NCI-H1694 treated with DMSO at 0.1 percent for 48 hours (cell line): ENCODE measurements around the gene RNF212.
"Not testable (repeated sequence)": the region's sequence is repeated elsewhere in the genome, so short reads cannot be mapped to it uniquely, and the experiment has no call there.

ENCODE experiments used
- DNase-seq: peaks from one replicate; lab custom pipeline; 2025; lab: John Stamatoyannopoulos, UW

Gene RNF212

DNA sequence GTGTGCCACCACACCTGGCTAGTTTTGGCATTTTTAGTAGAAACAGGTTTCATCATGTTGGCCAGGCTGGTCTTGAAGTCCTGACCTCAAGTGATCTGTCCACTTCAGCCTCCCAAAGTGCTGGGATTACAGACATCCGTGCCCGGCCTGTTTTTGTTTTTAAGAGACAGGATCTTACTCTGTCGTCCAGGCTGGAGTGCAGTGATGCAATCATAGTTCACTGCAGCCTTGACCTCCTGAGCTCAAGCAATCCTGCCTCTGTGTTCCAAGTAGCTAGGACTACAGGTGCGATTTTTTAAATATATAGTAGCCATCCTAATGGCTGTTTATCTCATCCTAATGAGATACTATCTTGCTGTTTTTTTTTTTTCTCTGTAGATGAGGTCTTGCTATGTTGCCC is 47.6 kb downstream of the RNF212 start:
- DNase-seq, result no peak

DNA sequence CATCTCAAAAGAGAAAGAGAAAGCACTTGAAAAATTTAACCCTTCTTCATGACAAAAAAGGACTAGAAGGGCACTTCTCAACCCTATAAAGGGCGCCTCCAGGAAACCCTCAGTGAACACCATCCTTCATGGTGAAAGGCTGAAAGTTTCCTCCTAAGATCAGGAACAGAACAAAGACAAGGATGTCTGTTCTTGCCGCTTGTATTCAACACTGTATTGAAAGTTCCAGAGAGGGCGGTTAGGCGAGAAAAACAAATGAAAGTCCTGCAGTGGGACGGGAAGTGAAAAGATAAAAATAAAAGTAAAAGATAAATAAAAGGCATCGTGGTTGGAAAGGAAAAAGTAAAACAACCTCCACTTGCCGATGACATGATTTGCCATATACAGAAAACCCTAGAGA is 50.9 kb downstream of the RNF212 start:
- DNase-seq, result no peak

DNA sequence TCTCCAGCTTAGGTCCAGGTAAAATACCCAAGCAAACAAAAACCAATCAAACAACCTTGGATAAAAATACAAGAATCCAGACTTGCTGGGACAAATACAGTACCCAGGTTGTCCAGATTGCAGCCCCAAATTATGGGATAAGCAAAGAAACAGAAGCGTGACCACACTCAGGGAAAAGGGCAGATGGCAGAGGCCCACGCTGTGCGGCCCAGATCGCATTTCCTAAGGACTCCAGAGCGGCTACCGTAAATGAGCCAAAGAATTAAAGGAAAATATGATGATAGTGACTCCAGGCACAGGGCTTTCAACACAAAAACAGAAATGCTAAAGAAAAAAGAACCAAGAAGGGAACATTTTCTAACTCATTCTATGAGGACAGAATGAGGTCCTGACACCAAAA is 51.6 kb downstream of the RNF212 start:
- no peak for DNase-seq

DNA sequence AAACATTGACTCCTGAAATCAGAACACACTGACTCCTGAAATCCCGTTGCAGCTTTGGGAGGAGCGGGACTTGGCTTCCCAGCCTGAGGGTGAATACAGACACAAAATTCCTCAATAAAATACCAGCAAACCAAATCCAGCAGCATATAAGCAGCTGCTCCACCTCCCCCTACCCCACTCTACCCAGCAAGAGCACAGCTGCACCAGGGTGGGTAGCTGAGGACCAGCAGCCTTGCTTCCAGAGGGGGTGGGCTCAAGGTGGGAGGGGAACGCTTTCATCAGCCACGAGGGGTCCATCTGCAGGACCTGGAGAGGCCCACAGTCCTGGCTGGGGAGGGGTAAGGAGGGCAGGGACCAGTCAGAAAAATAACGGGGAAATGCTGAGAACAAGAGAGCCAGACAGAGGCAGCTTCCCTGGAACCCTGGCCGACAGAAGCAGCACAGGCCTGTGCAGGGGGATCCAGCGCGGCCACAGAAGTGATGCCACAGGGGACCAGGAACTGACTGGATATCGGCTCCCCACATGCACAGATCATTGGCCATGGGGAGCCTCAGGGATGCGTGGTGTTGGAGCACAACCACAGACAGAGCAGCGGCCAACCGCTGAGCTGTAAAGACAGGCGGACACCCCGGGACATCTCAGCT is 52.2 kb downstream of the RNF212 start:
- DNase-seq, result no peak

DNA sequence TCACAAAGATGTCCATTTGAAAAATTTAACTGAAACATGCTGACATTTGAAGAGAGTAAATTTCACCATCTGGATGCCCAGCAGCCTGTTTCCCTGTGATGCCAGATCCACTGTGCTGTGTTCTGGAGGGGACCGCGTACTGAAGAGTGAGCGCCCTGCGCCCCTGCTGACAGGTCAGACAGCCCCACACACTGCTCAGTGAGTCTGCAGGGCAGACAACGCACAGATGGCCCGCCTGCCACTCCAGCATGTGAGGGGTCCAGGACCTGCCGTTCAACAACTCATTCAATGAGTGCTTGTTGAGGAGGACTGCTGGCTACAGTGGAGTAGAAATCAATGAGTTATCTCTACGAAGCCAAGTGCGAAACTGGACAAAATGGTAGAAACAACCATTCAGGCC is 52.7 kb downstream of the RNF212 start:
- no peak for DNase-seq

DNA sequence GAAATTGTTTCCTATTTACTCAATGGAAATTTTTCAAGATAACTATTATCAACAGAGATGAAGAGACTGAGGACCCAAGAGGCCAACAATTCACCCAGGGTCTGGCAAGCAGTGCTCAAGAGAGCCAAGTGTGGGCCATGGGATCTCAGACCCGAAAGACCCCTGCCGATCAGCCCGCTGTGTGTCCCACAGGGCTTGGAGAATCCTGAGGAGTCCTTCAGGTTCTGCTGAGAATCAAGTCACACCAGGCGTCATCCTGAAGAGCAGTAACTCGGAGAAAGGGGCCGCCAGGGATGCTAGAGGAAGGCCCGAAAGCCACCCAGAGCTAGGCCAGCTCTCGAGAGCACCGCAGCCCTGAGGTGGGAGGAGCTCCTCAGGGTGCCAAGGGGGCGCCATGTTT is 53.2 kb downstream of the RNF212 start:
- no peak for DNase-seq

DNA sequence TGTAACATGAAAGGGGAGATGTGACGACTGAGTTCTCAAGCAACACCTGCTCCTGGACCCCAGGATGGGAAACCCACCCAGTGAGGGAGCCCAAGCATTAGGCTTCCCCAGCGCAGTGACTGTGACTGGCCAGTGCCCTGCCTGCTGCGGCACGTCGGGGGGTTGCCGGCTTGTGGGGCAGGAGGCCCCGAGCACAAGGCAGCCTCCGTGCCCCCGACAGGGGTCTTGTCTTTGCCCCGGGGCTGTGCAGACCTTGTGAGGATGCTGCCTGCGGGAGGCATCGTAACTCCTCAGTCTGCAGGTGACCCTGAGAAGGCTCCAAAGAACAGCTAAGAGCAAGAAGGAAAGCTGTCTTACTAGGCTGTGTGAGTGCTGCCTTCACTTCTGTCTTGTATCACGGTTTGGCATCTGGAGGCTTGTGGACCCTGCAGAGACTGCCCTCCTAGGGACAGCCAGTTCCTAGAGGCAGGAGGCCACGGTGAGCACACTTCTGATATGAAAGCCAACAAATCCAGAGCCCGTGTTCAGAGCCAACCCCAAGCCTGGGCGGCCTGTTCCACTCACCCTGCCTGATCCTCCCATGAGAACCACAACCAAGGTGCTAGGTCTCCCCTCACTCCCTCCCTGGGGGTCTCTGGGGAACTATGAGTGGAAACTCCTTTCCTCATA is 54.2 kb downstream of the RNF212 start:
- DNase-seq, result no peak

DNA sequence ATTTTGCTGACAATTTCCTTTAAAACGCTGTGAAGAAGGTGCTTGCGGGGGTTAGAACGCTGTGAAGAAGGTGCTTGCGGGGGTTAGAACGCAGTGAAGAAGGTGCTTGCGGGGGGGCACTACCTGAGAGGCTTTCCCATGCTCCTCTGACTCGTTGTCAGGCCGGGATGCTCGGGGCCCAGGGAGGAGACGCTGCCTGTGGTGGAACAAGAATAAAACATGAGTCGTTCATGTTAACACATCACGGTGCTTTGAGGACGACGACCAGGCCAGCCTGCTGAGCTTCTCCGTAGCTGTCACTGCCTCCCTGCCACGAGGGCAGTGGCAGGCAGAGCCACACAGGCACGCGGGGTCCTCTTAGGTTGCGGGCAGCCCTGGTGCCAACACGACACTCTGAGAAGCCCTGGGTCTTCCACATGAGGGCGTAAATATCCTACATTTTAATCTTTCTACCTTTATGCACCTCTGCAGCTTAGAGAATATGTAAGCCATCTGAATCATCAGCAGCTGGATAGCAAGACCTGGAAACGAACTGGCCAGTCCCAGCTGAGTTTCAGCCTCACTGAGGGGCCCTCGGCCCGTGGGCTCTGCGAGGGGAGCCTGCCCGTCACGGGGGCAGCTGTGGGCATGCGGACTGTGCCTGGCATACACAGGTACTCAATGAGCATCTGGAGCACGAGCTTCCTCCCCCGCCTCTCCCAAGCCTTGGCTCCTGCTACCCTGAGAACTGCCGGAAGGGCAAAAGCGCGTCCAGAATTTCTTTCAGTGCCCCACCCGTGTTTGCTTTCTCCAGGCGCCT is 55.0 kb downstream of the RNF212 start:
- DNase-seq, result no peak

DNA sequence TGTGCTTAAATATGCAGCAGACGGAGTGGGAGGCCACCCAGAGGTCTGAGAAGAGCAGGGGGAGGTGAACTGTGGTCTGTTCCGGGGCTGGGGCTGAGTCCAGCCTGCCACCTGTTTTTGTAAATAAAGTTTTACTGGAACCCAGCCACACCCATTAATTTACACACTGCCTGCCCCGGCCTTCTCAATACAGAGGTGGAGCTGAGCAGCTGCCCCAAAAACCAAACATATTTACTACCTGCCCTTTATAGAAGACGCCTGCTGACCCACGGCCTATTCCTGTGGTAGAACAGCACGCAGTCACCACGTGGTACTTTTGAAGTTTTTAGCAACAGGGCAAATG is 56.0 kb downstream of the RNF212 start:
- no peak for DNase-seq

DNA sequence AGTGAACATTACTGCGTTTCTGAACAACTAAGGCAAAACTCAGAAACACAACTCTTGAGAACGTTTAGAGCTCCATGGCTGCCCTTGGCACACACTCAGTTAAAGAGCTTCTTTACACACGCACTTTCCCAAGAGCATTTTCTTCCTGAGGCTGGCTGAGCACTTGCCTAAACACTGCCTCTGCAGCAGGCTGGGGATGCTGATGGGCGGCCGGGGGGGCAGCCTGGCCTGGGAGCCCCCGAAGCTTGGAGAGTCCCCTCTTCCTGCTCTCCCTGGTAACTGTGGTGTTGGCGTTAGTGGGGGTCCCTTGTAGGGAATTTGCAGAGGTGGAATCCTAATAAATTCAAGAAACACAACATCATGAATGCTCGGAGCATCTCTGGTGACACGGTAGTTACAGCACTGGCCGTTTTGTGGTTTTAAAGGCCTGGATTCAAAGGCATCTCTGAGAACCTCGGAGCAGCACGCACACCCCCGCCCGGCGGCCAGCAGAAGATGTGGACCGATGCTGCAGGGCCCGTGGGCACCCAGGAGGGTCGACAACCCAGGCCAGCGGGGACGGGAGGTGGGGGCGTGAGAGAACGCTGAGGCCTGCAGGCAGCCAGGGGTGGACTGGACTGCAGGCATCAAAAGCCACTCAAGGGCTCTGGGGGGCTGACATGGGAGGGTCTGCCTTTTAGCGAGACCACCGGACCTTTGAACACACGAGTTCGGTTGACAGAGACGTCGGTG is 56.5 kb downstream of the RNF212 start:
- no peak for DNase-seq

DNA sequence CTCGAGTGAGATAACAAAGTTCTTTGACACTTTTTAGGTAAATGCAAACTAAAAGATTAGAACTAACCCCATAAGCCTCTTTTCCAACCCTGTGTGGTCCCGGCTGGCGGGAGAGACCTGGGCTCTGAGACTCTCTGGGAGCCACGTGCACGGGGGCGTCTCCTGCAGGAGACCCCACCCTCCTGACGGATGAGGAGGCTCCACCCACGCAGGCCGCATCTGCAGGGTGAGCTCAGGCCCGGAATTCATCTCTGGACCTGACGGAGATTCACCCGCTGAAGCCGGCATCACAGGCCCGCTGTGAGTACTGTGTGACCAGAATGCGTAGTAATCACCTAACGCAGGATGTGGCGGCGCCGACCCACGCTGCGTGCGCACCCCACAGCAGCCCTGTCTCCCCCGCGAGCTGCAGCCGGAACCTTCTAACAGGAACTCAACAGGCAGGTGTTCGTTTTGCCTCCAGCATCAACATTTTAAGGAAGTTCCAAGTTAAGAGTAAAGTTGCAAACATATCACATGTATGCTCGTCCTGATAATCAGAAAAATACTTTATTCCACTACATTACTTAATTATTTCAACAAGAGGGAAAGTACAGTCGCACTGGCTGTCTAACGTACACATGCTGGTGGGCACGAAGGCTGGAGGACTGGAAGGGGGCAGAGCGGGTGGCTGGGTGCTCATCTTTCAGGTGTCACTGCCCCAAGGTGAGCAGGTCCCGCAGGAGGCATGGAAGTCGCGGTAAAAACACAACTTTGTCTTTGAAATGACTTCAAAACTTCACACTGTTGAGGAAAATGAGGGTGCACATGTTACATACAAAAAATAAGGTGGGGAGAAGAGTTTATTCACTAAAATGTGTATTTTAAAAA is 57.4 kb downstream of the RNF212 start:
- DNase-seq, result no peak

DNA sequence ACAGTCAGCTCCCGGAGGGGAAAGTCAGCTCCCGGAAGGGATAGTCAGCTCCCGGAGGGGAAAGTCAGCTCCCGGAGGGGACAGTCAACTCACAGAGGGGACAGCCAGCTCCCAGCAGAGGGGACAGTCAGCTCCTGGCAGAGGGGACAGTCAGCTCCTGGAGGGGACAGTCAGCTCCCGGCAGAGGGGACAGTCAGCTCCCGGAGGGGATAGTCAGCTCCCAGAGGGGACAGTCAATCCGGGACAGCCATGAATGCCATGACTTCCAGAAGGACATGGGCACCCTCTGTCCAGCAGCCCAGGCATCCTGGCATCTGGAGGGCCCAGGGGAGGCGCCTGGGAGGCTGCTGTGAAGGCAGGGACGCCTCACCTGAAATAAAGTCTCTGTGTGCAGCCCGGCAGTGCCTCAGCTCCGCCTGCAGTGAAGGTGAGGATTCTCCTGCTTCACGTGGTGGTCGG is 58.1 kb downstream of the RNF212 start:
- not testable (repeated sequence) for DNase-seq

DNA sequence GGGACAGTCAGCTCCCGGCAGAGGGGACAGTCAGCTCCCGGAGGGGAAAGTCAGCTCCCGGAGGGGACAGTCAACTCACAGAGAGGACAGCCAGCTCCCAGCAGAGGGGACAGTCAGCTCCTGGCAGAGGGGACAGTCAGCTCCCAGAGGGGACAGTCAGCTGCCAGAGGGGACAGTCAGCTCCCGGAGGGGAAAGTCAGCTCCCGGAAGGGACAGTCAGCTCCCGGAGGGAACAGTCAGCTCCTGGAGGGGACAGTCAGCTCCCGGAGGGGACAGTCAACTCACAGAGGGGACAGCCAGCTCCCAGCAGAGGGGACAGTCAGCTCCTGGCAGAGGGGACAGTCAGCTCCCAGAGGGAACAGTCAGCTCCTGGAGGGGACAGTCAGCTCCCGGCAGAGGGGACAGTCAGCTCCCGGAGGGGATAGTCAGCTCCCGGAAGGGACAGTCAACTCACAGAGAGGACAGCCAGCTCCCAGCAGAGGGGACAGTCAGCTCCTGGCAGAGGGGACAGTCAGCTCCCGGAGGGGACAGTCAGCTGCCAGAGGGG is 58.6 kb downstream of the RNF212 start:
- not testable (repeated sequence) for DNase-seq

DNA sequence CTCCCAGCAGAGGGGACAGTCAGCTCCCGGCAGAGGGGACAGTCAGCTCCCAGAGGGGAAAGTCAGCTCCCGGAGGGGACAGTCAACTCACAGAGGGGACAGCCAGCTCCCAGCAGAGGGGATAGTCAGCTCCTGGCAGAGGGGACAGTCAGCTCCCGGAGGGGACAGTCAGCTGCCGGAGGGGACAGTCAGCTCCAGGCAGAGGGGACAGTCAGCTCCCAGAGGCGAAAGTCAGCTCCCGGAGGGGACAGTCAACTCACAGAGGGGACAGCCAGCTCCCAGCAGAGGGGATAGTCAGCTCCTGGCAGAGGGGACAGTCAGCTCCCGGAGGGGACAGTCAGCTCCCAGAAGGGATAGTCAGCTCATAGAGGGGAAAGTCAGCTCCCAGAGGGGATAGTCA is 59.5 kb downstream of the RNF212 start:
- not testable (repeated sequence) for DNase-seq

DNA sequence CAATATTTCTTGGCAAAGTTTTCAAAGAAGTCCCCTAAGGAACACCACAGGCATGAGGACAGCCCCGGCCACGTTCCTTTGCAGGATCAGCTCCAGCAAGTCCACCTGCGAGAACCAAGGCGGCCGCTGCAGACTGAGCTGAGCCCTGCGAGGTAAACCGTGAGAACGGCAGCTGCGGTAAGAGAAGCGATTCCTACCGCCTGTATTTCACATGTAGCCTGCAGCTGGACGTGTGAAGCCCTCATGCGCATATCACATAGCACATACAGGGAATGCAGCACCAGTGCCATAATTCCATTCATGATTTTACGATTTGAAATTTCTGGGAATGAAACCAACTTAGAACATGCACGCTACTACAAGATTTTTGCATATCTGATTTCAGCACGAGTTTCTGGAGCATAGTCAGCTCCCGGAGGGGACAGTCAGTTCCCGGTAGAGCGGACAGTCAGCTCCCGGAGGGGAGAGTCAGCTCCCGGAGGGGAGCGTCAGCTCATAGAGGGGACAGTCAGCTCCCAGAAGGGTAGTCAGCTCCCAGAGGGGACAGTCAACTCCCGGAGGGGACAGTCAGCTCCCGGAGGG is 60.2 kb downstream of the RNF212 start:
- DNase-seq, result no peak

DNA sequence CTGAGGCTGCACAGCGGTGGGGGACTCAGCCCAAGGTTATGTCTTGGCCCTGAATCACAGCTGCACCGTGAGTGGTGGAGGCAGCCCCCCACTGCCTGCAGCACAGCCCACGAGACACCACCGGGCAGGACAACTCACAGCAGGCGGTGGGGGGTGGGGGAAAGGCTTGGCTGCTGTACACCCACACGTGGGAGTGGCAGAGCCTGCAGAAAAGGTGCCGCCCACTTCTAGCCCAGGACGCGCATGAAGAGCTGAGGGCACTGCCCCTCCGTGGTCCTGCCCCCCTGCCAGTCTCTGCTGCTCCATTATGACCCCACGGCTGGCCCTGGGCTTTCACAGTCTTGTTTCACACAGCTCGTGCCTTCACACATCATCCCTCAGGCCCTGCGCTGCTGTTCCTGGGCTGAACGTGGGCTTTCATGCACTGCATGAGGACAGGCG is 61.1 kb downstream of the RNF212 start:
- DNase-seq, result no peak

DNA sequence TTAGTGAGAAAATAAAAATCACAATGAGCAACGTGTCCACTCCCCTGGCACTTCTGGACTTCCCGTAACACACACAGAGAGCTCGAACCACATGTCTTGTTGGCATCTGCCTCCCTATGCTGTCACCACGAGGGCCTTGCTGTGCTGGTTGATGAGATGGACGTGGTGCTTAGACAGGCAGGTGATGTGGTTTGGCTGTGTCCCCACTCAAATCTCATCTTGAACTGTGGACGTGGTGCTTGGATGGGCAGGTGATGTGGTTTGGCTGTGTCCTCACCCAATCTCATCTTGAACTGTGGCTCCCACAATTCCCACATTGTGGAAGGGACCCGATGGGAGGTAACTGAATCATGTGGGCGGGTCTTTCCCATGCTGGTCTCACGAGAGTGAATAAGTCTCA is 61.9 kb downstream of the RNF212 start:
- no peak for DNase-seq

DNA sequence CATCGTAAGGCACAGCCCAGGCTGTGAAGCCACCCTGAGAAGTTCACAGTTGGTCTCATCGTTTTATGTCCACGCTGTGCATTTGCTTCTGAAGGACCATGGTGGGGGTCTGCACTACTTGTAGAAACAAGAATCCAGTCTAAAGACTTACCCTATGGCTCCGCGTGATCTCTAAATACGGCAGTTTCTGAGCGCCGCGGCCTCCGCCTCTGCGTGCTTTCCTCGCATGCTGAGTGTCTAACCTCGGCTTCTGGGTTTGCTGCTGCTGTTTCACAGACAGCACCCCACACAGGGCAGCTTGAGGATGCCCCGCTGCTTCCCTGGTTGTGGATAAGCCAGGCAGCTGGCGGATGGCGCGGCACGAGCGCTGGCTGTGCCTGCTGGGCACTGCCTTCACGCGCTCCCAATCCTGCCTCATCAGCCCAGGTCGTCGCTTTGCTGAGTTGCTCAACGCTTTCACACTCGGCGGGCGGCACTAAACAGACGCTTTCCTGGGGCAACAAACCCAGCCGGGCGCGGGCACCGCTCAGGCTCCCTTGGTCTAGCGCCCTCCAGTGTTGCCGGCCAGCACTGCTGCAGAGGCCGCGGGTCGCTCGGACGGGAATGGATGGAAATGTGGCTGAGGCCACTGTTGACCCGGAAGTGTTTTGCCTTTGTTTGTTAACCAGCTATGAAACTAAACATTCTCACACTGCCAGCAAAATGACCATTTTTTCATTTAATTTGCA is 62.7 kb downstream of the RNF212 start:
- DNase-seq, result no peak

DNA sequence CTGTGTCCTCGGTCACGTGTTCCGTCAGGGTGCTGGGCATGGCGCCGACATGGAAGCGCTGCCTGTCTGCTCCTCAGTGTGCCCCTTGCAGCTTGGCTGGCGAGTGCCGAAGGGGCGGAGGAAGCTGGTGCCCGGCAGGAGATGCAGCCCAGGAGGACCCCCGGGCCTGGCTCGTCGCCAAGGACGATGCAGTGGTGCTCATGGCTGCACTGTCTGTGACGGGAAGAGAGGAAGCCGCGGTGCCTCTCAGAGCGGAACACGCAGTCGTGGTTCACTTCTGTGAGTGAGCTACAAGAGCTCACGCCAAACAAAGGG is 63.8 kb downstream of the RNF212 start:
- DNase-seq, result no peak
